ENCODE results near the gene ATF6.

Gene ATF6

GRCh38 chr1:161770250-161770649 is 4.1 kb downstream of the ATF6 start:
- Histone ChIP-seq H3K27me3 (ENCODE audit: insufficient read depth, low read depth) (no peaks in the 10 kb centered on the region), H4K20me1 (ENCODE audit: insufficient read depth) (0 out of 2 replicates have a peak, but pooled peaks cover 4% of the 10 kb centered on the region), H3K9ac (no peak overlapping the region), H3K79me2 (ENCODE audit: insufficient read depth, low read depth) (peaks cover 92% of the 10 kb centered on the region), H3K27ac (no peak overlapping the region), H3K4me3 (IDR thresholded peaks at IDR 0.05; ENCODE audit: insufficient read depth, low read depth, low read length) (no peak overlapping the region), H3K36me3 (ENCODE audit: insufficient read depth) (no peaks in the 10 kb centered on the region), H3K4me1 (ENCODE audit: low read depth, poor library complexity, severe bottlenecking) (peaks cover 68% of the 10 kb centered on the region), H2AFZ (ENCODE audit: low read depth) (no peak overlapping the region), H3K4me2 (no peak overlapping the region)
- no peak for TF ChIP-seq CTCF (conservative IDR thresholded peaks at IDR 0.05; ENCODE audit: low read depth, low read length)

GRCh38 chr1:161771161-161771560 is 5.0 kb downstream of the ATF6 start:
- Histone ChIP-seq H3K27ac (no peak overlapping the region; the same call in 1 of the 2 replicates), H3K79me2 (ENCODE audit: insufficient read depth, low read depth) (peaks cover 99% of the 10 kb centered on the region), H3K4me2 (peak overlapping the region; percentile 2; the same call in 1 of the 2 replicates), H3K27me3 (ENCODE audit: insufficient read depth, low read depth) (no peaks in the 10 kb centered on the region), H3K36me3 (ENCODE audit: insufficient read depth) (no peaks in the 10 kb centered on the region), H4K20me1 (ENCODE audit: insufficient read depth) (0 out of 2 replicates have a peak, but pooled peaks cover 4% of the 10 kb centered on the region), H3K4me1 (ENCODE audit: low read depth, poor library complexity, severe bottlenecking) (peaks cover 68% of the 10 kb centered on the region), H2AFZ (ENCODE audit: low read depth) (no peak overlapping the region), H3K9ac (no peak overlapping the region), H3K4me3 (IDR thresholded peaks at IDR 0.05; ENCODE audit: insufficient read depth, low read depth, low read length) (no peak overlapping the region)
- no peak for TF ChIP-seq CTCF (conservative IDR thresholded peaks at IDR 0.05; ENCODE audit: low read depth, low read length)

- Histone ChIP-seq H3K4me1 (ENCODE audit: low read depth, poor library complexity, severe bottlenecking) (peaks cover 66% of the 10 kb centered on the region), H3K9ac (no peak overlapping the region), H3K27ac (peak overlapping the region; percentile 6; the same call in 1 of the 2 replicates), H4K20me1 (ENCODE audit: insufficient read depth) (peaks cover 4% of the 10 kb centered on the region; the same call in 1 of the 2 replicates), H2AFZ (ENCODE audit: low read depth) (no peak overlapping the region), H3K4me3 (IDR thresholded peaks at IDR 0.05; ENCODE audit: insufficient read depth, low read depth, low read length) (no peak overlapping the region), H3K79me2 (ENCODE audit: insufficient read depth, low read depth) (peaks cover 98% of the 10 kb centered on the region), H3K36me3 (ENCODE audit: insufficient read depth) (no peaks in the 10 kb centered on the region), H3K27me3 (ENCODE audit: insufficient read depth, low read depth) (no peaks in the 10 kb centered on the region), H3K4me2 (peak overlapping the region; percentile 23)
- no peak for TF ChIP-seq CTCF (conservative IDR thresholded peaks at IDR 0.05; ENCODE audit: low read depth, low read length)
Observed at GRCh38 chr1:161771973-161772372, 5.9 kb downstream of the ATF6 start.

- Histone ChIP-seq H2AFZ (ENCODE audit: low read depth) (no peak overlapping the region), H3K4me2 (peak overlapping the region; percentile 23), H3K9ac (no peak overlapping the region), H3K27ac (peak overlapping the region; percentile 6; the same call in 1 of the 2 replicates), H3K27me3 (ENCODE audit: insufficient read depth, low read depth) (no peaks in the 10 kb centered on the region), H4K20me1 (ENCODE audit: insufficient read depth) (peaks cover 4% of the 10 kb centered on the region; the same call in 1 of the 2 replicates), H3K4me3 (IDR thresholded peaks at IDR 0.05; ENCODE audit: insufficient read depth, low read depth, low read length) (no peak overlapping the region), H3K79me2 (ENCODE audit: insufficient read depth, low read depth) (peaks cover 98% of the 10 kb centered on the region), H3K36me3 (ENCODE audit: insufficient read depth) (no peaks in the 10 kb centered on the region), H3K4me1 (ENCODE audit: low read depth, poor library complexity, severe bottlenecking) (peaks cover 64% of the 10 kb centered on the region)
- TF ChIP-seq CTCF (conservative IDR thresholded peaks at IDR 0.05; ENCODE audit: low read depth, low read length) = no peak
Observed at GRCh38 chr1:161772397-161772796, 6.3 kb downstream of the ATF6 start.

Measured in KMS-11 (cell line).